ENCODE results near the gene ITK.

The ITK gene

GRCh38 chr5:157245886-157246285 lies 65.2 kb downstream of the ITK start:
- TF ChIP-seq CTCF (IDR thresholded peaks at IDR 0.05; ENCODE audit: insufficient read depth, low read length, missing control alignments), result no peak
- DNase-seq (ENCODE audit: low read depth, low spot score), result no peak
- H3K4me3 ChIP-seq (ENCODE audit: low read depth, low read length), result no peak overlapping the region
- CTCF ChIA-PET, result interaction anchor here (0.8 to 4.0 kb wide), 2 partner anchors 7 to 69 kb away, joined by 3 to 30 read pairs; no protein-coding TSS in a partner anchor
- POLR2A ChIA-PET, result no interaction called here

DNA sequence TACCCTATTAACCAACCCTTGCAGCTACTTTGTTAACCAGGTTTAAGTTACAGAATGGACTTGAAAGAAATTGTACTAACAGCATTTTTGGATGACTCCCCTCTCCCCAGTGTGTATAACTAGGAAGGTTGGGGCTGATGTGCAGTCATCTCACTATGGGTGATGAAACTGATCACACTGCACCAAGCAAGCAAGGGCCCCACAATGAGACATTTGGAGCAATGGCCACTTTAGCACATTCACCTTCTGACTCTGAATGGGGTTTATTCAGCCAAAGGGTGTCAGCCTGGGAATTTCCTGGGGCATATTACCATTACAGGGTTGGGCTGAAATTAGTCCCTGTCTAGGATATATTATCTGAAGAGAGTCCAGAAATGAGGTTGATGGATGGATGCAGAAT lies 66.6 kb downstream of the ITK start:
- H3K4me3 ChIP-seq (ENCODE audit: low read depth, low read length), result no peak overlapping the region
- ChIA-PET POLR2A (no interaction called here), CTCF (no interaction called here)
- no peak for TF ChIP-seq CTCF (IDR thresholded peaks at IDR 0.05; ENCODE audit: insufficient read depth, low read length, missing control alignments)
- no peak for DNase-seq (ENCODE audit: low read depth, low spot score)

- ChIA-PET POLR2A (no interaction called here), CTCF (interaction anchor here (0.7 to 7.0 kb wide), 4 partner anchors 60 to 494 kb away, joined by 3 to 88 read pairs (median 8); partner anchors contain the start of gene LSM11)
- no peak for DNase-seq (ENCODE audit: low read depth, low spot score)
Measured at GRCh38 chr5:157248821-157249470, 68.3 kb downstream of the ITK start.

GRCh38 chr5:157252711-157253465 lies 72.2 kb downstream of the ITK start:
- ChIA-PET CTCF (interaction anchor here (0.8 to 11.3 kb wide), 23 partner anchors 9 to 466 kb away, joined by 3 to 185 read pairs (median 10); partner anchors contain the start of gene CYFIP2), POLR2A (interaction anchor here (0.8 kb wide), 1 partner anchor 110 kb away, joined by 4 read pairs; the partner anchor contains the start of gene MED7)
- H3K4me3 ChIP-seq (ENCODE audit: low read depth, low read length), result no peak overlapping the region
- no peak for TF ChIP-seq CTCF (IDR thresholded peaks at IDR 0.05; ENCODE audit: insufficient read depth, low read length, missing control alignments)
- DNase-seq (ENCODE audit: low read depth, low spot score), result no peak

More at GRCh38 chr5:157248821-157249470, 68.3 kb downstream of the ITK start:
- TF ChIP-seq CTCF (IDR thresholded peaks at IDR 0.05; ENCODE audit: insufficient read depth, low read length, missing control alignments), result no peak
- H3K4me3 ChIP-seq (ENCODE audit: low read depth, low read length), result no peak overlapping the region

GRCh38 chr5:157253547-157253946 lies 72.9 kb downstream of the ITK start:
- POLR2A ChIA-PET, result interaction anchor here (0.8 to 1.1 kb wide), 3 partner anchors 55 to 111 kb away, joined by 3 to 4 read pairs (median 3); partner anchors contain the start of gene MED7
- TF ChIP-seq CTCF (IDR thresholded peaks at IDR 0.05; ENCODE audit: insufficient read depth, low read length, missing control alignments), result peak; percentile 86
- no peak overlapping the region for H3K4me3 ChIP-seq (ENCODE audit: low read depth, low read length)
- no peak for DNase-seq (ENCODE audit: low read depth, low spot score)
- CTCF ChIA-PET, result interaction anchor here (0.8 to 11.3 kb wide), 33 partner anchors 10 to 500 kb away, joined by 3 to 185 read pairs (median 5); partner anchors contain the start of genes CYFIP2 and LSM11

- ChIA-PET CTCF (interaction anchor here (1.0 to 11.3 kb wide), 3 partner anchors 50 to 485 kb away, joined by 3 to 185 read pairs (median 4); partner anchors contain the start of gene LSM11), POLR2A (no interaction called here)
- H3K4me3 ChIP-seq (ENCODE audit: low read depth, low read length), result no peak overlapping the region
- TF ChIP-seq CTCF (IDR thresholded peaks at IDR 0.05; ENCODE audit: insufficient read depth, low read length, missing control alignments), result no peak
- no peak for DNase-seq (ENCODE audit: low read depth, low spot score)
Measured at GRCh38 chr5:157258450-157258849, 77.8 kb downstream of the ITK start.
